Measurements from ENCODE around the gene HEBP1.

The HEBP1 gene

GRCh38 chr12:12990700-12991468, 9.2 kb downstream of the HEBP1 start:
- DNase-seq: no peak

DNA sequence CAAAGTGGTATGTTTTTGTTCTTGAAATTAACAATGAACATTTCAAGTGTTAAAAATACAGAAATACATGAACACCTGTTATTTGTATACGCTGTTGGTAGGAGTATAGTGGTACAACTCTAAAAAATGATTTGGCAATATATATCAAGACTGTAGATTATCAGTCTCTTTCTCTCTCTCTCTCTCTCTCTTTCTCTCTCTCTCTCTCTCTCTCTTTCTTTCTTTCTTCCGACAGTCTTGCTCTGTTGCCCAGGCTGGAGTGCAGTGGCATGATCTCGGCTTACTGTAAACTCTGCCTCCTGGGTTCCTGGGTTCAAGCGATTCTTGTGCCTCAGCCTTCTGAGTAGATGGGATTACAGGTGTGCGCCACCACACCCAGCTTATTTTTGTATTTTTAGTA, 12.6 kb downstream of the HEBP1 start:
- DNase-seq: no peak

GRCh38 chr12:12986775-12987331, 13.2 kb downstream of the HEBP1 start:
- DNase-seq: no peak

DNA sequence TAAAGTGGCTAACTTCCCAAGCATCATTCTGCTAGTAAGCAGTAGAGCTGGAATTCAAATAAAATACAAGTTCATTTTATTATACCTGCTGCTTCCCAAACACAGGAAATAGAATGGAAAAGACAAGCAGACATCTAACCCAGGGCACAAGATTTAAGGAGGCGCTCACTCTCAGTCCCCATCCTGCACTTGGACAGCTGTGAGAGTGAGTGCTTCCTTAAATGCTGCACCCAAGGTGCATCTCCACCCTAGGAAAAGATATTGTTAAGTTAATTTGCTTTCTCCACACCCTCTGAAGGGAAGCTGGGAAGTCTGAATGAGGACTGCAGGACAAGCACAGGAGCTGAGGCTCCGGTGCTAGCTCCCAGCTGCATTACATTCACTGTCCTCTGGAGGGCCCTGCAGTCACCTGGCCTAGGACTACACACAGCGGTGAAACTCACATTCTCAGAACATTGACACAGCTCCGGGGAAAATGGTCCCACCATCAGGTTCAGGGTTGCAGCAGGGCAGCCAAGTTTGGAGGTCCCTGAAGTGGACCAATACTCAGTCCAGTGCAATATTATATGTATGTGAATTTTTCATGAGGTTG, 14.2 kb downstream of the HEBP1 start:
- peak; percentile 34 to 46 for DNase-seq

GRCh38 chr12:12984149-12984548, 15.9 kb downstream of the HEBP1 start:
- no peak for DNase-seq

GRCh38 chr12:12983420-12984035, 16.5 kb downstream of the HEBP1 start:
- DNase-seq: no peak

- no peak for DNase-seq
Measured at GRCh38 chr12:12982331-12982730, 17.7 kb downstream of the HEBP1 start.

GRCh38 chr12:12979731-12980259, 20.3 kb downstream of the HEBP1 start:
- DNase-seq: no peak

GRCh38 chr12:12979126-12979525, 20.9 kb downstream of the HEBP1 start:
- no peak for DNase-seq

DNA sequence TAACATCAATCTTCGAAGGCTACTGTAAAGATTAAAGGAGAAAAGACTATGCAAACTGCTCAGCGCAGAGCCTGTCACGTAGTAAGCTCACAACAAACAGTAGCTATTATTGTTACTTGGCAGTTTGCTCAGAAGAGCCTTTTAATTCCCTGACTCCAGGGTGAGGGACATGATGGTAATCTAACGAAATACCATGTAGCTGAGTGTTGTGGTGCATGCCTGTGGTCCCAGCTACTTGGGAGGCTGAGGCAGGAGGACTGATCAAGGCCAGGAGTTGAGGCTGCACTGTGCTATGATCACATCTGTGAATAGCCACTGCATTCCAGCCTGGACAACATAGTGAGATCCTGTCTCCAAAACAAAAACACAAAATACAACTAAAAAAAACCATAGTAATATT, 22.8 kb downstream of the HEBP1 start:
- no peak for DNase-seq

- DNase-seq: no peak
Measured at GRCh38 chr12:12976366-12976765, 23.7 kb downstream of the HEBP1 start.

DNA sequence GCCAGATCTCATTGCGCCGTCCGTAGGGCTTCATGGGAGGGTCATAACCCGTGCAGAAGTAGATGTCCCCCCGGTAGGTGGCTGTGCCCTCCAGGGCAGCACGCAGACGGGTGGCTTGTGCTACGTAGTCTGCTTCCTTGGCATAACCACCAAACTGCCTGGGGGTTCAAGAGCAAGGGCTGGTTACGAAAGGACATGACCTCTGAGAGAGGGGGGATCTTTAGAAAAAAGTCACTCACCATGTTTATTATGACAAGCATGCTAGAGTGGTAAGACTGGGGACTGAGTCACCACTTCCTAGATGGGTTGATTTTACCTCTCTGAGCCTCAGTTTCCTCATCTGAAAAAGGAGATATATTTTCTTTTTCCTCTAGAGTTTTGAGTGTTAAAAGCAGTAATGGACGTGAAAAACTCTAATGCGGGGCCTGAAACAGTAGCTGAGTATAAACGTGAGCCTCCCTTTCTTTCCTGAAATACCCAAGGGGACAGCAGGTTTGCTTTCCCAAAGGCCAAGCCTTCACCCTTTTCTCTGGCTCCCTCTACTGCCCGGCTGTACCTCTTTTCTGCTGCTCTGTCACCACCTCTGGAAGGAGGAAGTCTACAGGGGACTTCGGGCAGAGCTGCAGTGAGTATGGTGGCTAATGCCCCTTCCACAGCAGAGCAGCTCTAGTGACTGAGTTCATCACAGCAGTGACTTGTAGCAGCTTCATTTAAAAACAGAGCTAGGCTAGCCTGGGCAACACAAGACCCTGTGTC, 24.6 kb downstream of the HEBP1 start:
- no peak for DNase-seq

GRCh38 chr12:12974211-12974610, 25.9 kb downstream of the HEBP1 start:
- DNase-seq: no peak

- DNase-seq: no peak
Measured at GRCh38 chr12:12973019-12973418, 27.0 kb downstream of the HEBP1 start.

DNA sequence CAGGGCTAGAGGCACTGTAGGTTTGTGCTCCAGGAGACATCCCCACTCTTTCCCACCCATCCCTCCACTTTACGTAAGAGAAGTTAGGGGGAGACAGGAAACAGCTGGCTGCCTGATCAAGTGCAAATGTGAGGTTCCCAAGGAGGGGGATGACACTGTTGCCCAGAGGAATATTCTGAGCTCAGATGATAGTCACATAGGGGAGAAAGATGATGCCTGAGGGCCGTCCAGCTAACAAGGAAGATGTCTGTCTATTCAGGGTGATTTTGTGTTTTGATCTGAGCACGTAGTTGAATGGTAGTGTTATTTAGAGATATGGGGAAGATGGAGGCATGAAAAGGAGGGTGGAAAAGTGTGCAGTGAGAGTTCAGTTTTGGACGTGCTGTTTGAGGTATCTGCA, 34.2 kb downstream of the HEBP1 start:
- DNase-seq: no peak

DNA sequence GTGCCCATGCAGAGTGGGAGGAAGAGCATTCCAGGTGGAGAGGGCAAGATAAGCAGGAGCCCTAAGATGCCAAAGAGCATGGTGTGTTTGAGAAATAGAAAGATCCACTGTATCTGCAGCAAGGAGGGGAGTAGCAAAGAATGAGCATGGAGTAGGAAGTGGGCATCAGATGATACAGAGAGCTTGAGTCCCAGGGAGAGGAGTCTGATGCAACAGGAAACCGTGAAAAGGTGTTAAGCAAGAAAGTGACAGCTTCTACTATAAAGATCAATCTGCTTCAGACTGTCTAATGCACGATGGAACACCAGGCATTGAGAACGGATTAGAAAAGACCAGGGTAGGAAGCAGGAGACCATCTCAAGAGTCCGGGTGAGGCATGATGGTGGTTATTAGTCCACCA, 35.8 kb downstream of the HEBP1 start:
- no peak for DNase-seq

DNA sequence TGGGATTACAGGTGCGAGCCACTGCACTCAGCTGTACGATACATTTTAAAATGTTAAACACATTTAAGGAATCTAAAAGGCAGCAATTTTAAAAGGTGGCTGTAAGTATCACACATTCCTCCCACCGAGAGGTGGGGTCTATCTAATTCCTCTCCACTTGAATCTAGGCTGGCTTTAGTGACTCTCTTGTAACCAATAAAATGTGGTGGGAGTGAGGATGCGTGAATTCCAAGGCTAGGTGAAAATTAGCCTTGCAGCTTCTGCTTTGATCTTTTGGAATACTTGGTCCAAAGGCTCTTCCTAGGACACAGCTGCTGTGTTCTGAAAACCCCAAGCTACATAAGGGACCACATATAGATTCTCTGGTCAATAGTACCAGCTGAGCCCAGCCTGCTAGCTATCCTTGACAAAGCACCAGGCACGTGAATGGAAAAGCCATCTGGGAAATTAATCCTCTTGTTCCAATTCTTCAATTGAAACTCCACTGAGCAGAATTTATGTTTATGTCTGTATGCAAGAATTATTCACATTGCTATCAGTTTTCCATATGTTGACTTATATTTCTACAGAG, 39.3 kb downstream of the HEBP1 start:
- no peak for DNase-seq

DNA sequence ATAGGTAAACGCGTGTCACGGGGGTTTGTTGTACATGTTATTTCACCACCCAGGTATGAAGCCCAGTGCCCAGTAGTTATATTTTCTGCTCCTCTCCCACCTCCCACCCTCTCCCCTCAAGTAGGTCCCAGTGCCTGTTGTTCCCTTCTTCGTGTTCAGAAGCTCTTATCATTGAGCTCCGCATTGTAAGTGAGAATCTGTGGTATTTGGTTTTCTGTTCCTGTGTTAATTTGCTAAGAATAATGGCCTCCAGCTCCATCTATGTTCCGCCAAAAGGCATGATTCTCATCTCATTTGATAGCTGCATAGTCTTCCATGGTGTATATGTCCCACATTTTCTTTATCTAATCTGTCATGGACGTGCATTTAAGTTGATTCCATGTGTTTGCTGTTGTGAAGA, 41.2 kb downstream of the HEBP1 start:
- no peak for DNase-seq

DNA sequence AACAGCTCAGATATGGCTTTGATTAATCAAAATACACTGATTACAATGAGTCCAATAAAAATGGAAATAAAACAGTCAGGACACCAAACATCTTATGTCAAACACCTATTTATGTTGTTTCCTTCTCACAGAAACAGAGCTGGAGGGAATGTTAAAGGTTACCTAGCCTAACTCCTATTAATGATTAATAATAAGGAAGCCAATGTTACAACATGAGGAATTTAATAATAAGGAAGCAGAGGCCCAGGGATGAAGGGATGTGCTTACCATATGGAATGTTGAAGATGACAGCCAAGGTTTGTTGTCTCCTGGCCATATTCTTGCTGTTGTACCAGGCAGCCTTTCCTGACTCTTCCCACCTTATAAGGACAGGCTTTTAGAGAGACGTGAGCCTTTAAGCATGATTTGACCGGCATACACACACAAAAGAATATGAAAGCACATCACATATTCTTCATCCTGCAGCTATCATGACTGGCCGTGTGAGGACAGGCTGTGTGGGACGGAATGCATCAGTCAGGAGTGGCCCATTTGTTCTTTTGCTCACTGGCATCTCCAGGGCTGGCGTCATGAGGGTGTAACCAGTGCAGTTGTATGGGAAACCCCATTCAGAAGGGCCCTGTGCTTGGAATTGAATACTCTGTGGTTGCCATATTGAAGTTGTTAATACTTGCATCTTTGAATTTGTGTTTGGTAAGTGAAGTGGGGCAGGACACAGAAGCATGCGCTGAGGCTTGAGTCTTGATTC, 45.0 kb downstream of the HEBP1 start:
- DNase-seq: no peak

DNA sequence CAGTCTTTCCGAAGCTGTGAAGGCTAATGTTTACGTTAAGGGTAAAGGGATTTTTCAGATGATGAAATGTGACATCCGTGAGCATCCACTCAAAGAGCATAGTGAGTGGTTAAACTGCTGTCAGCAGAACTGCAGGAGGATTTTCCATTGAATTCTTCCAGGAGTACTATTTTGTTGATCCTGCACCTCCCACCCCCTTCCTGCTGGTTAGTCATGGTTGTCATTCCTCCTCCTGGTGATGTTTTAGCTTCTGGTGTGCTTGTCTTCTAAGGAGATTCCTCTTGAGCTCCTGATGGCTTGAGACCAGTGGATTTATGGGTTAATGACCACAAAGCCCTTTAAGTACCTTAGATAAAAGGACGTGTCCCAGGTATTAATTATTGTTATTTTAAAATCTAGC, 45.7 kb downstream of the HEBP1 start:
- no peak for DNase-seq

DNA sequence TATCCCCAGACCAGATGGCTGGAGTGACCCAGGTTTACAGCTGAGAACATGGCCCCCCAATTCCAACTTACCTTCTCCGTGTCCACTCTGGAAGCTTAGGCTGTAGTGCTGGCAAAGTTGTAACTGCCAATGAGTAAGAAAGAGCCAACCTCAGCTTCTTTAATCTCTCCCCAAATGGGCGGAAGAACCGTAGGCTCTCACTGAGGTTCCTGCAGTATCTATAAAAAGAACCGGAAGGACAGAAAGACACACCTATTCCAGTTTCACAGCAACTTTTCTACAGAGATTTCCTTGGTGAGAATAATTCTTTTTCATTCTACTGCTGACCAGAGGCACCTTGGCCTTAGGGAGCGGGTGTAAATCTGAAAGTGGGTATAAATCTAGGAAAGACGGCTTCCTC, 48.0 kb downstream of the HEBP1 start, which contains the start of gene GPRC5D:
Gene GPRC5D (minus strand): TSS at position 135 of the 400 bp plus-strand sequence. CDS start 1,786 bp downstream, outside the sequence.
- DNase-seq: no peak

GRCh38 chr12:12951504-12951903, 48.6 kb downstream of the HEBP1 start:
- DNase-seq: no peak
